GM12864 (cell line): Measurements from ENCODE around the gene BID.
A peak's percentile ranks its signal among the peaks of the same experiment; 100 is the strongest.

Source experiments
- DNase-seq: peaks from one replicate; pipeline ENCODE4 v3.0.0-alpha.2; 2011; ENCODE audit warnings: low read depth
- H3K4me3 ChIP-seq: 2 replicates; pipeline ENCODE4 v1.5.1; 2011; ENCODE audit warnings: mild to moderate bottlenecking, low read depth, low read length, control low read depth
- CTCF ChIP-seq: IDR thresholded peaks from 2 replicates; pipeline ENCODE4 v1.5.1; 2011; ENCODE audit warnings: low read depth, mild to moderate bottlenecking, moderate library complexity, low read length, control low read depth, inconsistent platforms; ENCODE audit errors: missing control alignments

The BID gene

GRCh38 chr22:17743661-17744411 lies 30.4 kb downstream of the BID start:
- DNase-seq = no peak
- TF ChIP-seq CTCF = no peak
- no peak overlapping the region for H3K4me3 ChIP-seq

GRCh38 chr22:17742527-17742902 lies 31.8 kb downstream of the BID start:
- TF ChIP-seq CTCF = peak; percentile 93
- no peak overlapping the region for H3K4me3 ChIP-seq
- peak; percentile 64 for DNase-seq

GRCh38 chr22:17741866-17742526 lies 32.3 kb downstream of the BID start:
- H3K4me3 ChIP-seq = no peak overlapping the region
- no peak for TF ChIP-seq CTCF
- DNase-seq = no peak

GRCh38 chr22:17739196-17739975 lies 34.9 kb downstream of the BID start:
- no peak overlapping the region for H3K4me3 ChIP-seq
- DNase-seq = no peak
- TF ChIP-seq CTCF = no peak

DNA sequence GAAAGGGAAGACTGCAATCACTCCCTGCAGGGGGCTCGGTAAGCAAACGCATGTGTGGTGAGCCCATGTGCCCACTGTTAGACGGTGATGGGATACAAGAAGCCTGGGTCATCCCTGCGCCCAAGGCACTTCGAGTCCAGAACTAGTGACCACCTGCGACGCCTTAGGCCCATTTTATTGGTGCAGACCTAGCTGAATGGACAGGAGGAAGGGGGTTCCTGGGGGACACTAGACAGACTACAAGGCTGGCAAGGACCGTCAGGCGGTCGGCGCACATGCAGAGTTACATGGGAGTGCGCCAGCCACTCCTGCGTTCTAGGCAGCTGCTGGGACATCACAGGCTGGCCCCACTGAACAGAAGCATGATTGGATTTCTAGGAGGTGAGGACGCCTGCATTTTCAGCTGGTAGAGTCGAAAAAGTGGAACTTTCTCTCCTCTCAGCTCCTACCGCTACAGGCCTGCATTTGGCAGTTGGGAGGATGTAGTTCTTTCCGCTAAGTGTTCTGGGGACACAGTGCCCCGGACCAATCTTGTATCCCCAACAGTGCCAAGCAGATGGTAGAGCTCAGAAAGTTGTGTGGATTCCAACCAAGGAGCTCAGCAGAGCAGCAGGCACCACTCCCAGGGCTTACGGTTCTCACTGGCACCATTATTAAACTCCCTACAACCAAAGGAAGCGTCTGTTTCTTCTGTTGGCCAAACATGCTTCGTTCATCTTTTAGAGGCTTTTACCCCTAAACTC lies 35.7 kb downstream of the BID start:
- H3K4me3 ChIP-seq = no peak overlapping the region
- no peak for TF ChIP-seq CTCF
- DNase-seq = no peak

DNA sequence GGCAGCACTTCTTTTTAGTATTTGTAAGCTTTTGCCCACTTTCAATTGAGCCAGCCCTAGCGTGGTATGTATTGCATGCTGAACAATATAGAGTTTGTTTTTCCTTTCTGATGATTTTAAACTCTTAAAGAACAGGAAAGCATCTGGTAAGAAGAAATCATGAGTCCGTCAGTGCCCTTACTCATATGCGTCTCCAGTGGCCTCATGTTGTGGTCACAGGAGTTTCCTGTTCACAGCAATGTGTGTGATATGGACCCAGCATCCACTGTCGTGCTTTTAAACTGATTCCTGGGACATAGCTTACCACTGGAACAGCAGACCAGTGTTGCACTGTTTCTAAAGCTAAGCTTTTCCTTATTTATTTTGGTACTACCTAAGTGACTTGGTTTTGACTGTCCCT lies 40.1 kb downstream of the BID start:
- no peak for DNase-seq
- TF ChIP-seq CTCF = no peak
- no peak overlapping the region for H3K4me3 ChIP-seq
